ENCODE measurements around the gene SCGB1C2.
A peak's percentile ranks its signal among the peaks of the same experiment; 100 is the strongest.

The SCGB1C2 gene

DNA sequence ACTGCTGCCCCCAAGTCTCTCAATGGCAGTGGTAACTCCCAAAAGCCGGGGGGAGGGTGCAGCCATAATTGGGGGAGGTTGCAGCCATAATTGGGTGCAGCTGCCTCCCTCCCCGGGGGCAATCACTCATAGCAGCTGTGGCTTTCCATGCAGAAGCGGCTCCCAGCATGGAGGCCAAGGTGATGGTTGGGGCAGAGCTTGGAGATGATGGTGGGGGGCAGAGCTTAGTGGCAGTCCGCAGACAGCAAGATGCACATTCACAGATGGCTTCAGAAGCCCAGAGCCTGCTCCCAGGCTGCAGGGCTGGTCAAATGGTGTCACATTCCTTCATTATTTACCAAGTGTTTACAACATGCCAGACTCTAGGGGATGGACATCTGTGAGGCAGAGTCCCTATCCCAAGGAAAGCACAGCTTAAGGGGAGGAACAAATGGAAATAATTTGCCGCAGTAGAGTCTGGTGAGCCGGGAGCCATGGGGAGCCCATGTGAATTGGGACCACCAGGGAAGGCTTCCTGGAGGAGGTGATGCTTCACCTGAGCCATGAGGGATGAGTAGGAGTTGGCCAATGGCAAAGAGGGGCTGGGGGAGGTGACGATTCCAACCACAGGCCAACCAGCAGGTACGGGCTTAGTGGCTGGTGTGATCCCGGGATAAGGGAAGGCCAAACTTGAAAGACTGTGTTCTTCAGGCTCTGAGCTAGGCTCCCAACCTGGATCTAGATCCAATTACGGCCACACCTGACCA lies 36.0 kb downstream of the SCGB1C2 start:
- no peak for DNase-seq

- DNase-seq = no peak
These were observed 39.8 kb downstream of the SCGB1C2 start for GRCh38 chr17:177155-177554.

GRCh38 chr17:177762-178161 lies 40.4 kb downstream of the SCGB1C2 start:
- DNase-seq = no peak

DNA sequence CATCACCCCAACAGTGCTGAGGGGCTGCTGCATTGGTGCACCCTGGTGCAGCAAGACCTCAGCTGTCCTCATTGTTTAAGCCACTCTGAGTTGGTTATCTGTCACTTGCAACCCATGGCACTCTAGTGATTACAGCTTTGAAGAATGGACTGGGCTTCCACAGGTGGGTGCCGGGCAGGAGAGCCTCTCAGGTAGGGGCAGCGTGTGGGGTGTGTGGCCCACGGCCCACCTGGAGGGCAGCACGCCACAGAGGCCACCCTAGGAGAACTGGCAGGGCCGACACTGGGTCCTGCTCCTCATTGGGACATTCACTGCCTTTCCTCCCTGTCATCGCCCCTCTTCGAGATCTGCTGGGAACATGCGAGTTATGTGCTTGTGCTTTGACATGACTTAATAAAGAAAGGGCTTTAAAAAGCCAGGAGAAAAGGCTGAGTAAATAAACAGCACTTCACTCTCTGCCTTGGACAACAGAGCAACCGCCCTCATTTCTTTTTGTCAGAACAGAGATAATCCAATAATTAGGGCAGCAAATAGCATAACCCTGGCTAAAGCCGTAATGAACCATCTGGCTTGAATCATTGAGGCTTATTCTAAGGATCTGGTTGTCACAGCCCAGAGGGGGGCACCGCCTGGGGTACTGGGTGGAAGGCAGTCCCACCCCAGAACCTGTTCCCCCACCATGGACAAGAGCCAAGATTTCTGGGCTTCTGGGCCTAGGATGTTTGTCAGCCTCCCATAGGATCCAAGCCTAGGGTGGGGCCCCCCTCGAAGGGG lies 41.1 kb downstream of the SCGB1C2 start:
- DNase-seq = no peak

- no peak for DNase-seq
These were observed 41.7 kb downstream of the SCGB1C2 start for GRCh38 chr17:179066-179432.

- no peak for DNase-seq
These were observed 42.5 kb downstream of the SCGB1C2 start for GRCh38 chr17:179781-180380.

DNA sequence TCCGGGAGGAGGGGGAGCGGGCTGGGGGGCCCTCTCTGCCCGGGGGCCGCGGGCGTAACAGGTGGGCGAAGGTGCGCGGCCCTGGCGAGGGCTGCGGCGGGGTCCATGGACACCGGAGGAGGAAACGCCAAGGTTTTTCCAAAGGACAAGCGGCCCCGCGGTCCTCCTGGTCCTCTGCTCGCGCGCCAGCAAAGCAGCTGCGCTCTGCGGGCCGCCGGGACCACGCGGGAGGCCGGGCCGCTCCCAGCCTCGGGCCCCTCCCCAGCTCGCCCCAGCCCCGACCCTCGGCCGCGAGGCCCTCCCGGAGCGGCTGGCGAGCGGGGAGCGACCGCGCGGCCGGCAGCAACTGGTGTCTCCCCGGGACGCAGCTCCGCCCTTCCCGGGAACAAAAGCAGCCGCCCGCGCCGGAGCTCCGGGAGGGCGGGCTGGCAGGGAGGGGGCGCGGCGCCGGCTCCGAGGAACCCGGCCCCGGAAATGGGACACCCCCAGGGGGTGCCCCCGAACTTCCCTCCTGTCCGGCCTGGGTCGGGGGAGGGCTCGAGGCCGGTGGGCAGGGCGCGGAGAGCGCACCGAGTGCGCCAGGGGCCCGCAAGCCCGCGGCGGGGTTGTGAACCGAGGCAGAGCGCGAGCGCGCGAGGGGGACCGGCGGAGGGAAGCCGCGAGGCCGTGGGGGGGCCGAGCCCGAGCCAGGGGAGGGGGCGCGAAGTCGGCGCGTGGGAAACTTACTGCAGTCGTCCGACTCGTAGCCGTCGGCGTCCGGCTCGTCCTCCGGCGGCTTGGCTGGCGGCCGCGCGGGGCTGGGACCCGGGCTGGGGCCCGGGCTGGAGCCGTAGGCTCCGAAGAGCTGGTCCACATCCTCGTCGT lies 43.2 kb downstream of the SCGB1C2 start:
- DNase-seq = no peak

- peak; percentile 14 for DNase-seq
These were observed 44.1 kb downstream of the SCGB1C2 start, which contains the start of gene DOC2B for GRCh38 chr17:181245-182049. Gene DOC2B (minus strand): TSS chr17:181650. CDS start chr17:181479, 171 bp downstream.

DNA sequence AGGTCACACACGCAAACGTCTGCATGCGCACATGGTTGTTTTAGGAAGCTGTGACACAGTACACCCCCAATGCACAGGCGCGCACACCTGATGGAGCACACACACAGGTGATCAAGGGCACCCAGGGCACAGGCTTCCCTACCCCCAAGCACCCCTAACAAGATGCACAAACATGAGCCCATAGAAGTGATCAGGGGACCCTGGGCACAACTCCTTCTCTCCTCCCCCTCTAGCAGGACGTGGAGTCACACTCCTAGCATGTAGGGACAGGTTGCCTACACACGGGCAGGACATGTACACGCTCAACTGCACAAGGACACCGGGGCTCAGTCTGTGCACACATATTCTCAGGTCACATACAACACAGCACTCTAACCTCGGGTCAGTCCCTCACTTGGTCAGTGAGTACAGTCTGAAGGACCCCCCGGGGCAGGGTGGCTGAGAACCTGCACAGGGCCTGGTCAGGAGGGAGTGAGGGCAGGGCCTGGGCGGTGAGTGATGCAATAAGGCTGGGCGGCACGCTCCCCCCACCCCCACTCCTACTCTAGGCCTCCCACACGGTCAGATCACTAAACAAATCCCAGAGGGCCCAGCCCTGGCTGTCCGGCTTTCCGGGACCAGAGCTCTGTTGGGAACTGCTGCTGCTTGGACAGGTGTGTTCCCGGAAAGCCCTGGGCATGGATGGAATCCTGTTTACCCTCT lies 44.8 kb downstream of the SCGB1C2 start:
- DNase-seq = no peak

DNA sequence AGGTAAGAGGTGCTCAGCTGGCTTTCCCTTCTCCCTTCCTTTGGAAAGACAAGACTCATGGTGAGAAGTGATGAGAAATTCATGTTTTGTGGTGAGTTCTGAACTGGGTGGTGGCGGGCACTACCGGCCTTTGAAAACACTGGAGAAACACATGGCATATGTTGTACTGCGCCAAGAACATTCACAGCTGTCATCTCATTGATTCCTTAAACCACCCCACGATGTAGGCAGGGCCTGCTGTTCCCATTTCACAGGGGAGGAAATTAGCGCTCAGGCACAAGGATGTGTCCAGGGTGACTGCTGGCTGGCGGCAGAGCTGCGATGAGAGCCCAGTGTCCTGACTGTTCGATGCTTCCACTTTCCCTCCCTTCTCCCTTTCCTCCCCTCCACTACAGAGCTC lies 45.7 kb downstream of the SCGB1C2 start:
- DNase-seq = no peak

DNA sequence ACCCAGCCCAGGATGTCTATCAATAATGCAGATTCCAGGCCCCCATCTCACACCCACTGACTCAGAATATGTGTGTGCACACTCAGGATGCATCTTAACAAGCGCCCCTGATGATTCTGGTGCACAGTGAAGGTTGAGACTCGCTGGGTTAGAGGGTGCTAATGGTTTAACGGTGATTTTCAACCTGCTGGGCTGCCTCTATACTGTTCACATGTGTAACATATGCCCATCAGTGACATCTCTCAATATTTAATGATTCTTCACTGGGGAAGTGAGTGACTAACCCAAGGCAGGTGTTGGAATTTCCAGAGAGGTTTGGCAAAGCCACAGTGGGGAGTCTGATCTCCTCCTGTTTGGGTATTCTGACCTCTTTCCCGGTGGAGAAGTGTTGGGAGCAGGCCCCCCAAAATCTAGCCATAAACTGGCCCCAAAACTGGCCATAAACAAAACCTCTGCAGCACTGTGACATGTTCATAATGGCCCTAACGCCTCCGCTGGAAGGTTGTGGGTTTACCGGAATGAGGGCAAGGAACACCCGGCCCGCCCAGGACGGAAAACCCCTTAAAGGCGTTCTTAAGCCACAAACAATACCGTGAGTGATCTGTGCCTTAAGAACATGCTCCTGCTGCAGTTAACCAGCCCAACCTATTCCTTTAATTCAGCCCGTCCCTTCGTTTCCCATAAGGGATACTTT lies 48.2 kb downstream of the SCGB1C2 start:
- DNase-seq = peak; percentile 60

GRCh38 chr17:187130-187529 lies 49.8 kb downstream of the SCGB1C2 start:
- DNase-seq = no peak
